ENCODE measurements around the gene EPS15. TPM values are rescaled to one million over a fixed set of nuclear protein-coding genes. Genes with fewer than 3 reads are reported as not detected.
"Not testable (repeated sequence)": the region's sequence is repeated elsewhere in the genome, so short reads cannot be mapped to it uniquely, and the experiment has no call there.

EPS15 gene
- total and polyA plus RNA-seq, 12 donors: 31.7 to 180 (median 104) TPM

DNA sequence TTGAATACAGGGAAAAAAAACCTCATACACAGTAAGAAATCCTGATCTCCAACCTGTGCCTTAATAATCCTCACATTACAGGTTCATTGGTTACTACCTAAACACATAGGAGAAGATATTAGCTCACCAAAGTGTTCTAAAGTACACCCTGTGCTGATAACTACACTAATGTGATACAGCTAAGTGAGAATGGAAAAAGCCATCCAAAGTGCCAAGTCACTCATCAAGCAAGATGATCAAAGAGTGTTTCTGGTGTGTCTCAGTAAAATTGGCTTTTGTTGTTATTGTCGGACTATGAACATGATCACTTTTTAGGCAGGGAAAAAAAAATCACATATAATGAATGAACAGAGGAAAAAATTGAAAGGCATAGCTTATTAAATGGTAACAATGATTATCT is 31.4 kb downstream of the EPS15 start:
- H3K27ac ChIP-seq: no peak overlapping the region
- H3K4me1 ChIP-seq (replicated peaks in 1 of 2): peaks cover 0 to 46% of the 10 kb centered on the region in 2 donors

GRCh38 chr1:51484591-51484990 is 34.5 kb downstream of the EPS15 start:
- Histone ChIP-seq H3K4me1 (replicated peaks in 1 of 2) (peaks cover 0 to 22% of the 10 kb centered on the region in 2 donors), H3K27me3 (no peaks in the 10 kb centered on the region), H3K9me3 (replicated peaks in 1 of 3) (no peaks in the 10 kb centered on the region), H3K27ac (no peak overlapping the region), H3K4me3 (no peak overlapping the region), H3K36me3 (replicated peaks in 1 of 2) (no peaks in the 10 kb centered on the region)
- TF ChIP-seq, protein P1, sequence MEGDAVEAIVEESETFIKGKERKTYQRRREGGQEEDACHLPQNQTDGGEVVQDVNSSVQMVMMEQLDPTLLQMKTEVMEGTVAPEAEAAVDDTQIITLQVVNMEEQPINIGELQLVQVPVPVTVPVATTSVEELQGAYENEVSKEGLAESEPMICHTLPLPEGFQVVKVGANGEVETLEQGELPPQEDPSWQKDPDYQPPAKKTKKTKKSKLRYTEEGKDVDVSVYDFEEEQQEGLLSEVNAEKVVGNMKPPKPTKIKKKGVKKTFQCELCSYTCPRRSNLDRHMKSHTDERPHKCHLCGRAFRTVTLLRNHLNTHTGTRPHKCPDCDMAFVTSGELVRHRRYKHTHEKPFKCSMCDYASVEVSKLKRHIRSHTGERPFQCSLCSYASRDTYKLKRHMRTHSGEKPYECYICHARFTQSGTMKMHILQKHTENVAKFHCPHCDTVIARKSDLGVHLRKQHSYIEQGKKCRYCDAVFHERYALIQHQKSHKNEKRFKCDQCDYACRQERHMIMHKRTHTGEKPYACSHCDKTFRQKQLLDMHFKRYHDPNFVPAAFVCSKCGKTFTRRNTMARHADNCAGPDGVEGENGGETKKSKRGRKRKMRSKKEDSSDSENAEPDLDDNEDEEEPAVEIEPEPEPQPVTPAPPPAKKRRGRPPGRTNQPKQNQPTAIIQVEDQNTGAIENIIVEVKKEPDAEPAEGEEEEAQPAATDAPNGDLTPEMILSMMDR (IDR thresholded peaks at IDR 0.05): no peak
- TF ChIP-seq POLR2A (IDR thresholded peaks at IDR 0.05): no peak
- intact Hi-C loops (cut with DNase I): no loop called here
- no peak for DNase-seq

More for the DNA sequence above, 31.4 kb downstream of the EPS15 start:
- WGBS, 4 donors: 73 to 84% (median 80%) methylated on average over 1 of the region's 1 CpG
- no peaks in the 10 kb centered on the region for H3K27me3 ChIP-seq
- H3K4me3 ChIP-seq: no peak overlapping the region
- H3K36me3 ChIP-seq (replicated peaks in 1 of 2): no peaks in the 10 kb centered on the region
- DNase-seq: no peak
- no peaks in the 10 kb centered on the region for H3K9me3 ChIP-seq (replicated peaks in 1 of 3)
- TF ChIP-seq POLR2A (IDR thresholded peaks at IDR 0.05): no peak
- TF ChIP-seq, protein P1 (IDR thresholded peaks at IDR 0.05): no peak
- intact Hi-C loops (cut with DNase I): no loop called here

DNA sequence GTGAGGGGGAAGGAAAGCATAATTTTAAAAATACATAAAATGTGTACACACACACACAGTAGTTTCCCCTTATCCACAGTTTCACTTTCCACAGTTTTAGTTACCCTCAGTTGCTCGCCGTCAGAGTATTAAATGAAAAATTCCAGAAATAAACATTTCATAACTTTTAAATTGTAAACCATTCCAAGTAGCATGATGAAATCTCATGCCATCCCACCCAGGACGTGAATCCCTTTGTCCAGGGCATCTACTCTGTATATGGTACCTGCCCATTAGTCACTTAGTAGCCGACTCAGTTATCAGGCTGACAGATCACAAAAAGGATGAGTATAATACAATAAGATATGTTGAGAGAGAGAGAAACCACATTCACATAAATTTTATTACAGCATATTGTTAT is 36.2 kb downstream of the EPS15 start:
- DNase-seq: no peak
- 62 to 73% (median 66%) methylated on average over 4 of the region's 4 CpGs for WGBS, 4 donors
- no peak overlapping the region for H3K4me3 ChIP-seq
- peaks cover 0 to 10% of the 10 kb centered on the region in 2 donors for H3K4me1 ChIP-seq (replicated peaks in 1 of 2)
- intact Hi-C loops (cut with DNase I): no loop called here
- no peaks in the 10 kb centered on the region for H3K27me3 ChIP-seq
- no peak overlapping the region for H3K27ac ChIP-seq
- no peaks in the 10 kb centered on the region for H3K36me3 ChIP-seq (replicated peaks in 1 of 2)
- no peaks in the 10 kb centered on the region for H3K9me3 ChIP-seq (replicated peaks in 1 of 3)
- no peak for TF ChIP-seq POLR2A (IDR thresholded peaks at IDR 0.05)
- TF ChIP-seq, protein P1 (IDR thresholded peaks at IDR 0.05): no peak

- peaks cover 18 to 26% of the 10 kb centered on the region in 2 donors for H3K4me1 ChIP-seq (replicated peaks in 1 of 2)
- DNase-seq; H3K36me3 ChIP-seq (replicated peaks in 1 of 2); H3K4me3 ChIP-seq; intact Hi-C loops (cut with DNase I); H3K9me3 ChIP-seq (replicated peaks in 1 of 3); H3K27ac ChIP-seq; H3K27me3 ChIP-seq: not testable (repeated sequence)
- 85 to 92% (median 89%) methylated on average over 9 of the region's 9 CpGs for WGBS, 4 donors
Measured at GRCh38 chr1:51474832-51475620, 44.0 kb downstream of the EPS15 start.

Data from adrenal gland (tissue), 12 donors.